ENCODE results near the gene KIAA1210. TPM values are rescaled to one million over a fixed set of nuclear protein-coding genes. Genes with fewer than 3 reads are reported as not detected.

The KIAA1210 gene
- total RNA-seq (not detected in 2 replicates), polyA plus RNA-seq (not detected in 2 replicates), polyA minus RNA-seq (ENCODE audit: low replicate concordance) (not detected in 2 replicates)
- polyA plus RNA-seq (2012) = not detected in 2 replicates

DNA sequence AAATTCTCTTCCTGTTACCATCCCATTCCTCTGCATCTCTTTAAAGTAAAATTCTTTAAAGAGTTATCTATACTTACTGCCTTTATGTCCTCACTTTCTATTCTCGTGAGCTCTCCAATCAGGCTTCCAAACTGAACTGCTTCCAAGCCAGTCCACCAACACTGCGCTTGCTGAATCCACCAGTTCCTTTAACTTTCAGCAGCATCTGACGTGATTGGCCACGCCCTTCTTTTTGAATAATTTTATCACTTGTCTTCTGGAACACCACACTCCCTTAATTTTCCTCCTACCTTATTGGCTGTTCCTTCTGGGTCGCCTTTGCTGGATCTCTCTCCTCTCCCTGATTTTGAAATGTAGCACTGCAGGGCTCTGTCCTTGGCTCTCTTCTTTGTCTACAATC lies at the start of gene KIAA1210:
Gene KIAA1210 (minus strand): TSS at position 163 of the 400 bp plus-strand sequence. CDS start 4,170 bp downstream, outside the sequence.
- Histone ChIP-seq H3K27me3 (ENCODE audit: control insufficient read depth, insufficient read depth, low read length) (no peaks in the 10 kb centered on the region), H3K4me3 (replicated peaks in 1 of 4; ENCODE audit: control extremely low read depth in 1 of 4, insufficient read depth in 1 of 4, low read depth in 3 of 4, low read length in 4 of 4) (no peak within 1 kb of the TSS), H2AFZ (ENCODE audit: low read length) (no peak within 1 kb of the TSS), H3K4me2 (ENCODE audit: extremely low read depth, insufficient read depth, low read length) (no peak within 1 kb of the TSS), H3K79me2 (ENCODE audit: control insufficient read depth, insufficient read depth, low read length) (no peaks in the 10 kb centered on the region), H3K9me3 (ENCODE audit: control insufficient read depth, insufficient read depth, low read depth, low read length) (no peaks in the 10 kb centered on the region), H3K4me1 (ENCODE audit: control insufficient read depth, extremely low read depth, insufficient read depth, low read length) (no peaks in the 10 kb centered on the region), H3K27ac (ENCODE audit: insufficient read depth, low read length) (no peak within 1 kb of the TSS), H4K20me1 (ENCODE audit: control insufficient read depth, extremely low read depth, insufficient read depth, low read length) (peaks cover 2% of the 10 kb centered on the region), H3K9ac (ENCODE audit: insufficient read depth, low read length) (no peak within 1 kb of the TSS), H3K36me3 (ENCODE audit: control insufficient read depth, insufficient read depth, low read length) (no peaks in the 10 kb centered on the region)
- TF ChIP-seq, protein P1, sequence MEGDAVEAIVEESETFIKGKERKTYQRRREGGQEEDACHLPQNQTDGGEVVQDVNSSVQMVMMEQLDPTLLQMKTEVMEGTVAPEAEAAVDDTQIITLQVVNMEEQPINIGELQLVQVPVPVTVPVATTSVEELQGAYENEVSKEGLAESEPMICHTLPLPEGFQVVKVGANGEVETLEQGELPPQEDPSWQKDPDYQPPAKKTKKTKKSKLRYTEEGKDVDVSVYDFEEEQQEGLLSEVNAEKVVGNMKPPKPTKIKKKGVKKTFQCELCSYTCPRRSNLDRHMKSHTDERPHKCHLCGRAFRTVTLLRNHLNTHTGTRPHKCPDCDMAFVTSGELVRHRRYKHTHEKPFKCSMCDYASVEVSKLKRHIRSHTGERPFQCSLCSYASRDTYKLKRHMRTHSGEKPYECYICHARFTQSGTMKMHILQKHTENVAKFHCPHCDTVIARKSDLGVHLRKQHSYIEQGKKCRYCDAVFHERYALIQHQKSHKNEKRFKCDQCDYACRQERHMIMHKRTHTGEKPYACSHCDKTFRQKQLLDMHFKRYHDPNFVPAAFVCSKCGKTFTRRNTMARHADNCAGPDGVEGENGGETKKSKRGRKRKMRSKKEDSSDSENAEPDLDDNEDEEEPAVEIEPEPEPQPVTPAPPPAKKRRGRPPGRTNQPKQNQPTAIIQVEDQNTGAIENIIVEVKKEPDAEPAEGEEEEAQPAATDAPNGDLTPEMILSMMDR (conservative IDR thresholded peaks at IDR 0.05 in 1 of 2, IDR thresholded peaks at IDR 0.05 in 1 of 2; ENCODE audit: low read depth in 1 of 2, low read length in 2 of 2) = no peak
- no peak for TF ChIP-seq EZH2 (IDR thresholded peaks at IDR 0.05; ENCODE audit: low read length, missing control alignments)
- no peak for DNase-seq (ENCODE audit: low read depth in 2 of 2)

DNA sequence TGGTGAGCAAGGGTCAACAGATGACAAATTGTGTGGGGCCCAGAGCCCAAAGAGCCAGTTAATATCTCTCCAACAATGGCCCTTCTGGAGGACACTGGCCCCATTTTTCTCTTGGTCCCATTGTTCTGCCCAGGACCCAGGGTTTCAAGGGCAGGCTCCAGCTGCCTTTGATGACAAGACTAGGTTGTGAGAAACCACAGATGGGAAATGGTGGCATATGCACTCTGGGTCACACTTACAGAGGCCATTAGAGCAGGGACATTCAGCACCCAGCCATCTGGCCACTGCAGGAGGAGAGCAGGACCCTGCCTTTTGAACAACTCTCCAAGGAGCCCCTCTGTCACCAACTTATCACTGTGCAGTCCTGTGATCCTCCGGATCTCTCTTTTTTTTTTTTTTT lies 49.7 kb upstream of the KIAA1210 start:
- Histone ChIP-seq H3K9ac (ENCODE audit: insufficient read depth, low read length) (no peak overlapping the region), H3K36me3 (ENCODE audit: control insufficient read depth, insufficient read depth, low read length) (no peaks in the 10 kb centered on the region), H3K79me2 (ENCODE audit: control insufficient read depth, insufficient read depth, low read length) (no peaks in the 10 kb centered on the region), H3K27ac (ENCODE audit: insufficient read depth, low read length) (no peak overlapping the region), H3K4me1 (ENCODE audit: control insufficient read depth, extremely low read depth, insufficient read depth, low read length) (no peaks in the 10 kb centered on the region), H3K4me3 (replicated peaks in 1 of 4; ENCODE audit: control extremely low read depth in 1 of 4, insufficient read depth in 1 of 4, low read depth in 3 of 4, low read length in 4 of 4) (no peak overlapping the region), H3K9me3 (ENCODE audit: control insufficient read depth, insufficient read depth, low read depth, low read length) (no peaks in the 10 kb centered on the region), H2AFZ (ENCODE audit: low read length) (no peak overlapping the region), H4K20me1 (ENCODE audit: control insufficient read depth, extremely low read depth, insufficient read depth, low read length) (no peaks in the 10 kb centered on the region), H3K27me3 (ENCODE audit: control insufficient read depth, insufficient read depth, low read length) (no peaks in the 10 kb centered on the region), H3K4me2 (ENCODE audit: extremely low read depth, insufficient read depth, low read length) (no peak overlapping the region)
- no peak for DNase-seq (ENCODE audit: low read depth in 2 of 2)
- TF ChIP-seq, protein P1 (conservative IDR thresholded peaks at IDR 0.05 in 1 of 2, IDR thresholded peaks at IDR 0.05 in 1 of 2; ENCODE audit: low read depth in 1 of 2, low read length in 2 of 2) = no peak
- TF ChIP-seq EZH2 (IDR thresholded peaks at IDR 0.05; ENCODE audit: low read length, missing control alignments) = no peak

DNA sequence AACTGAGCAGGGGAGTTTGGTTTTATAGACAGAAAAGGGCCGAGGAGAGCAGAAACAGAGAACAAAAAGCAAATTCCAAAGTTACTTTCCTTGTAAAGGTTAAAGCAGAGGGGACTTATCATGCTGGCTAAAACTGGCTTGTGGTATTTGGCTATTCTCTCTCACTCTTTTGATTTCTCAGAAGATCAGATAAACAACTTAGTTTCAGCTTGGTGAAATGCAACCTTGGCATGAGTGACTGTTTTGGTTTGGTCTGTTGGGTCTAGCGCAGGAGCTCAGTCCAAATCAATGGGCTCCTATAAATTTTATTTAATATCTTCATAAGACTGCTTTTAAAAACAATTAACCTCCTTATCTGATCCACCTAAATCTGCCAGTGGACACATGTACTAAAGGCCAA lies 47.3 kb upstream of the KIAA1210 start:
- Histone ChIP-seq H4K20me1 (ENCODE audit: control insufficient read depth, extremely low read depth, insufficient read depth, low read length) (no peaks in the 10 kb centered on the region), H3K36me3 (ENCODE audit: control insufficient read depth, insufficient read depth, low read length) (no peaks in the 10 kb centered on the region), H2AFZ (ENCODE audit: low read length) (no peak overlapping the region), H3K4me1 (ENCODE audit: control insufficient read depth, extremely low read depth, insufficient read depth, low read length) (no peaks in the 10 kb centered on the region), H3K27ac (ENCODE audit: insufficient read depth, low read length) (no peak overlapping the region), H3K9ac (ENCODE audit: insufficient read depth, low read length) (no peak overlapping the region), H3K4me2 (ENCODE audit: extremely low read depth, insufficient read depth, low read length) (no peak overlapping the region), H3K79me2 (ENCODE audit: control insufficient read depth, insufficient read depth, low read length) (no peaks in the 10 kb centered on the region), H3K27me3 (ENCODE audit: control insufficient read depth, insufficient read depth, low read length) (no peaks in the 10 kb centered on the region), H3K4me3 (replicated peaks in 1 of 4; ENCODE audit: control extremely low read depth in 1 of 4, insufficient read depth in 1 of 4, low read depth in 3 of 4, low read length in 4 of 4) (no peak overlapping the region), H3K9me3 (ENCODE audit: control insufficient read depth, insufficient read depth, low read depth, low read length) (no peaks in the 10 kb centered on the region)
- DNase-seq (ENCODE audit: low read depth in 2 of 2) = peak in 1 of 2 donors; percentile 22
- TF ChIP-seq, protein P1 (conservative IDR thresholded peaks at IDR 0.05 in 1 of 2, IDR thresholded peaks at IDR 0.05 in 1 of 2; ENCODE audit: low read depth in 1 of 2, low read length in 2 of 2) = no peak
- TF ChIP-seq EZH2 (IDR thresholded peaks at IDR 0.05; ENCODE audit: low read length, missing control alignments) = no peak

All from fibroblast of lung (primary cell).